CD8-positive, alpha-beta memory T cell (primary cell): ENCODE results near the gene RFTN1. TPM values are rescaled to one million over a fixed set of nuclear protein-coding genes. Genes with fewer than 3 reads are reported as not detected.
A peak's percentile ranks its signal among the peaks of the same experiment; 100 is the strongest.

ENCODE experiments used
- CTCF ChIA-PET: fragments of 350-600 bp; sonication (Branson Sonifier 250); formaldehyde crosslinking; loops from one replicate; lab custom pipeline; 2021; ENCODE audit warnings: antibody characterized with exemption; lab: Charles Lee
- POLR2A ChIA-PET: fragments of 350-600 bp; sonication (Branson Sonifier 250); formaldehyde crosslinking; loops from one replicate; lab custom pipeline; 2021; ENCODE audit warnings: antibody characterized with exemption; lab: Charles Lee
- DNase-seq, 5 donors: peaks; one replicate each; pipeline versions ENCODE4 v3.0.0 to v3.0.0-alpha.2; 2020 to 2022; ENCODE audit warnings: mixed read lengths in 1 of 5
- H3K27ac ChIP-seq: one replicate; pipeline ENCODE4 v1.7.0; 2013; ENCODE audit warnings: low read depth, mild to moderate bottlenecking, low read length, moderate library complexity
- H3K27me3 ChIP-seq: 2 replicates; pipeline ENCODE4 v1.7.0; 2013; ENCODE audit warnings: low read length, mild to moderate bottlenecking; ENCODE audit not compliant: insufficient read depth, poor library complexity, severe bottlenecking
- H3K36me3 ChIP-seq: 2 replicates; pipeline ENCODE4 v1.7.0; 2013; ENCODE audit warnings: mild to moderate bottlenecking, low read length, moderate library complexity; ENCODE audit not compliant: insufficient read depth
- H3K4me1 ChIP-seq: 2 replicates; pipeline ENCODE4 v1.7.0; 2013; ENCODE audit warnings: mild to moderate bottlenecking, low read length, moderate library complexity; ENCODE audit not compliant: insufficient read depth
- H3K4me3 ChIP-seq: 2 replicates; pipeline ENCODE4 v1.7.0; 2013; ENCODE audit warnings: mild to moderate bottlenecking, low read length
- H3K9me3 ChIP-seq: 2 replicates; pipeline ENCODE4 v1.7.0; 2013; ENCODE audit warnings: mild to moderate bottlenecking, low read length
- H3K27ac Mint-ChIP-seq, 8 donors: one replicate each; pipeline ENCODE4 v1.8.0; 2020 to 2021; ENCODE audit warnings: mixed read lengths in 8 of 8, mild to moderate bottlenecking in 6 of 8, inconsistent platforms in 3 of 8, moderate library complexity in 3 of 8
- H3K27me3 Mint-ChIP-seq, 2 donors: one replicate each; pipeline ENCODE4 v1.8.0; 2020 to 2021; ENCODE audit warnings: mixed read lengths in 2 of 2, mild to moderate bottlenecking in 1 of 2, moderate library complexity in 1 of 2
- H3K36me3 Mint-ChIP-seq, 3 donors: one replicate each; pipeline ENCODE4 v1.8.0; 2020 to 2021; ENCODE audit warnings: mixed read lengths in 3 of 3, inconsistent platforms in 1 of 3, mild to moderate bottlenecking in 1 of 3
- H3K4me1 Mint-ChIP-seq, 3 donors: one replicate each; pipeline ENCODE4 v1.8.0; 2020 to 2021; ENCODE audit warnings: mixed read lengths in 3 of 3, inconsistent platforms in 1 of 3, mild to moderate bottlenecking in 1 of 3
- H3K4me3 Mint-ChIP-seq, 7 donors: one replicate each; pipeline ENCODE4 v1.8.0; 2020 to 2021; ENCODE audit warnings: mixed read lengths in 7 of 7, mild to moderate bottlenecking in 6 of 7, moderate library complexity in 4 of 7, inconsistent platforms in 2 of 7
- H3K9me3 Mint-ChIP-seq, 5 donors: one replicate each; pipeline ENCODE4 v1.8.0; 2020 to 2022; ENCODE audit warnings: mixed read lengths in 5 of 5, mild to moderate bottlenecking in 3 of 5, moderate library complexity in 2 of 5, inconsistent platforms in 1 of 5
- polyA plus RNA-seq: library from polyadenylated mRNA; unstranded; fragments of 300-500 nt; fragmentation: Illumina TruSeq; gene quantifications from one replicate; pipeline ENCODE4 v1.2.3, GENCODE V29; 2021
- total RNA-seq, 2 experiments: library from RNA; stranded (reverse); gene quantifications; one replicate each; pipeline ENCODE4 v1.2.3, GENCODE V29; 2021

The RFTN1 gene
- total and polyA plus RNA-seq, 3 experiments from 2014 or later = 87.4 to 126 (median 125) TPM

DNA sequence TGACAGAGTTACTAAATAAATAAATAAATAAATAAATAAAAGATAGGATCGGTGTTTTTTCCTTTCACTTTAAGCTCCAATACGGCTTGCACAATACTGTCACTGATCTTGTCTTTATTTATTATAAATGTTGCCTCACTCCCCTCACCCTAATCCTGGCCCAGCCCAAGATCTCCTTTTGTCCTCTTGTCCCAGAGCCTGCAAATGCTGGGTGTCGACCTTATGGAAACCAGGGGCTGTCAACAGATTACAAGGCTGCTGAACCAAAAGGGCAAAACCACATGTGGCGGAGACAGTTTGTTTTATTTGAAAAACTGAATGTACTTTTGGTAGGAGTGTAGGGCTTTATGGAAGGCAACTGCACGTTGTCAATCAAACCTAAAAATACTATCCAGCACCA is 75.9 kb downstream of the RFTN1 start:
- Histone ChIP-seq H3K36me3 (peaks cover 4% of the 10 kb centered on the region), H3K4me1 (no peaks in the 10 kb centered on the region), H3K9me3 (no peaks in the 10 kb centered on the region), H3K27me3 (no peaks in the 10 kb centered on the region), H3K4me3 (no peak overlapping the region), H3K27ac (no peak overlapping the region)
- peaks cover 18 to 38% (median 28%) of the 10 kb centered on the region in 3 donors for H3K4me1 Mint-ChIP-seq
- H3K27me3 Mint-ChIP-seq = no peaks in the 10 kb centered on the region
- H3K36me3 Mint-ChIP-seq = peaks cover 4 to 19% (median 8%) of the 10 kb centered on the region in 3 donors
- no peak for DNase-seq
- ChIA-PET CTCF (interaction anchor here (1.0 kb wide), 1 partner anchor 71 kb away, joined by 3 read pairs; no protein-coding TSS in a partner anchor), POLR2A (no interaction called here)
- H3K27ac Mint-ChIP-seq = peak overlapping the region in 1 of 8 donors; percentile 33
- no peaks in the 10 kb centered on the region for H3K9me3 Mint-ChIP-seq
- no peak overlapping the region for H3K4me3 Mint-ChIP-seq

DNA sequence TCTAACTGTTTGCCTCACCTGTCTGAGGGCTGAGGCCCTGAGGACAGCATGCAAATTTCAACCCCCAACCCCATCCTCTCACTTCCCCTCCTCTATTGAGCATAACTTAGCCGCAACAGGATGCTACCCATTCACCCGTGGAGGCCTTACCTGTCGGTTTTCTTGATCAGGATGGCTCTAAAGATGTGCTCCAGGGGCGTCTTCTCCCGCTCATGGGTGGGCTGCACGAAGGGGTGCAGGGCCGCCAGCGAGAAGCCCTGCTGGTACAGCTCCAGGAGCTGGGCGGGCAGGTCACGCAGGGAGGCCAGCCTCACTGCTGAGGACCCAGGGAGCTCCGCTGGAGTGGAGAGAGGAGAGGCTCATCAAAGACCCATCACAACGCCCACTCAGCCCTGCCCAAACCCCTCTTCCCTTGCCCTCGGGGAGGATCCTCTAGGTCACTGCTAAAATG is 79.8 kb downstream of the RFTN1 start:
- no peak for DNase-seq
- H3K9me3 Mint-ChIP-seq = no peaks in the 10 kb centered on the region
- no peaks in the 10 kb centered on the region for H3K27me3 ChIP-seq
- no peak overlapping the region for H3K4me3 ChIP-seq
- H3K27ac Mint-ChIP-seq = no peak overlapping the region
- no peaks in the 10 kb centered on the region for H3K4me1 ChIP-seq
- peaks cover 12 to 36% (median 21%) of the 10 kb centered on the region in 3 donors for H3K4me1 Mint-ChIP-seq
- CTCF ChIA-PET = no interaction called here
- POLR2A ChIA-PET = no interaction called here
- H3K36me3 Mint-ChIP-seq = peaks cover 22 to 50% (median 29%) of the 10 kb centered on the region in 3 donors
- H3K27me3 Mint-ChIP-seq = no peaks in the 10 kb centered on the region
- H3K9me3 ChIP-seq = no peaks in the 10 kb centered on the region
- H3K36me3 ChIP-seq = peaks cover 4% of the 10 kb centered on the region
- no peak overlapping the region for H3K27ac ChIP-seq
- H3K4me3 Mint-ChIP-seq = no peak overlapping the region

DNA sequence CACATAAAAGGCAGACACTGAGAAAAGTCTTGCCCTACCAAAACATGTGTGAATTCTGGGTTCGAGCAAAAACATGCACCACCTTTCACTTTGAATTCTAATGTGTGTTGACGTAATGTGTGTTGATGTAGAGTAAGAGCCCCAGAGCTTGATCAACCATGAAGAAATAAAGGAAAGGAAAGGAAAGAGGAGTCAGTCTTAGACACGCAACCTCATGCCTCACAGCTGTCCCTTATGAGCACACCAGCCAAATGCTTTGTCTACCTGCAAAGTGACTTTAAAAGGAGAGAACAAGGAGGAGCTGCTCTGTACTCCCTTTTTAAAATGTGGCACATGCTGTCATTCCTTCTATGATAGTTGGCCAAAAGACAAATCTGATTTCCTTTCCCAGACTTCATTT is 80.8 kb downstream of the RFTN1 start:
- POLR2A ChIA-PET = no interaction called here
- CTCF ChIA-PET = no interaction called here
- Histone ChIP-seq H3K36me3 (peaks cover 4% of the 10 kb centered on the region), H3K27me3 (no peaks in the 10 kb centered on the region), H3K4me1 (no peaks in the 10 kb centered on the region), H3K27ac (no peak overlapping the region), H3K4me3 (no peak overlapping the region), H3K9me3 (no peaks in the 10 kb centered on the region)
- no peaks in the 10 kb centered on the region for H3K9me3 Mint-ChIP-seq
- no peak for DNase-seq
- no peak overlapping the region for H3K4me3 Mint-ChIP-seq
- H3K36me3 Mint-ChIP-seq = peaks cover 22 to 59% (median 29%) of the 10 kb centered on the region in 3 donors
- peak overlapping the region in 2 of 8 donors; percentile 68 to 72 for H3K27ac Mint-ChIP-seq
- H3K27me3 Mint-ChIP-seq = no peaks in the 10 kb centered on the region
- H3K4me1 Mint-ChIP-seq = peaks cover 20 to 43% (median 25%) of the 10 kb centered on the region in 3 donors

DNA sequence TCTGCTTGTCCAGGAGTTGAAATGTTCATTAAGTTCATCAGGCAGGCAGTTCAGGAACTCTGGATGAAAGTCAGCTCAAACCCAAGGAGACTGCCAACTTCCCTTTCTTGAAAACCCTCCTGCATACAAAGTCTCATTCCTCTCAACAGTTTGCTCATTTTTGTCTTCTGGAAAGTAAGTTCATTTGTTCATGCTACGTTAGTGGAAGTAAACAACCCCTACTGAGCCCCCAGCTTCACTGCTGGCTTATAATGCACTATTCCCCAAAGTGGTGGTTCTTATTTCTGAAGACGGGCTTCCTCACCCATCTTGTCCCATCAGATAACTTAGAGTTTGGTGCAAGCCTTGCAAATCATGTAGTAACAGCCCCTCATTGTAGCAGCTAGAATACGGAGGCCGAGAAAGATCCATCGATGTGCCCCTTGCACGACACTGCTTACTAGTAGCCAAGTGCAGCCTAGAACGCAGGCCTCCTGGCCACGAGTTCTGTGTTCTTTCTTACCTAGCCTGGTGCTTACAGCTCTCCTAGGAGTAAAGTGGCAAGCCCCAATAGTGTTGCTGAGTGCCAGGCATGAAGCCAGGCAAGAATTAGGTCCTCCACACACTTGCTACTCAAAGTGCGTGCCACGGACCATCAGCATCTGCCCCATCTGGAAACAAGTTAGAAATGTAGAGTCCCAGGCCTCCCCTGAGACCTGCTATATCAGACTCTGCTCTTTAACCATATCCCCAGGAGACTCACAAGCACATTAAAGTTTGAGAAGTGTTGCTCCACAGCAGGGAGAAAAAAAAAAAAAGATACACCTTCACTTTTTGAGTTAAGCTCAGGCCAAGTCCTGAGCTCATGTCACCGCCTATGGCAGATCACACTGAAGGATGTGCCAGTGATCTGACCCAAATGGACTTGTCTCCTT is 82.5 kb downstream of the RFTN1 start:
- Mint-ChIP-seq H3K27ac (peak overlapping the region in 3 of 8 donors; percentile 25 to 87 (median 59)), H3K4me1 (peaks cover 25 to 58% (median 38%) of the 10 kb centered on the region in 3 donors), H3K36me3 (peaks cover 27 to 69% (median 37%) of the 10 kb centered on the region in 3 donors), H3K9me3 (no peaks in the 10 kb centered on the region), H3K27me3 (no peaks in the 10 kb centered on the region), H3K4me3 (no peak overlapping the region)
- no peak for DNase-seq
- Histone ChIP-seq H3K27me3 (no peaks in the 10 kb centered on the region), H3K4me3 (no peak overlapping the region), H3K27ac (no peak overlapping the region), H3K4me1 (no peaks in the 10 kb centered on the region), H3K9me3 (no peaks in the 10 kb centered on the region), H3K36me3 (peaks cover 4% of the 10 kb centered on the region)
- POLR2A ChIA-PET = no interaction called here
- CTCF ChIA-PET = no interaction called here

DNA sequence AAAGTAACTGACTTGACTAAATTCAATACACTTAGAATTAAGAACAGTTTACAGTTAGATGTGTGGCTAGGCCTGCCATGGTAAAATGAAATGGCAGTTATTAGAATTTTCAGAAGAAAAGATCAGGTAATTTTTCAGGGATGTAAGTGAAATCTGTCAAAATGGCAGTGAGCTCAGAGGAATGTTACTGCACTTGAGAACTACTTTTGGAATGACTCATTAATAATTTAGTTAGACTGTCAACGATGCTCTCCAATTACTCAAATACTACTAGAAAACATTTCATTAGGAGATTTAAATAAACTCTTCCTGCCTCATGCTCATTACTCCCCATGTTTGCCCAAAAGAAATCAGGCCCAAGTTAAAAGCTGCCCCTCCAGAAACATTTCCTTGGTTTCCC is 84.4 kb downstream of the RFTN1 start:
- ChIA-PET POLR2A (no interaction called here), CTCF (no interaction called here)
- peaks cover 31 to 76% (median 37%) of the 10 kb centered on the region in 3 donors for H3K36me3 Mint-ChIP-seq
- peak overlapping the region in 3 of 8 donors; percentile 0 to 28 (median 11) for H3K27ac Mint-ChIP-seq
- peaks cover 4% of the 10 kb centered on the region for H3K36me3 ChIP-seq
- H3K27ac ChIP-seq = no peak overlapping the region
- H3K4me1 Mint-ChIP-seq = peaks cover 26 to 71% (median 52%) of the 10 kb centered on the region in 3 donors
- no peaks in the 10 kb centered on the region for H3K9me3 ChIP-seq
- no peak for DNase-seq
- no peaks in the 10 kb centered on the region for H3K9me3 Mint-ChIP-seq
- H3K4me3 Mint-ChIP-seq = no peak overlapping the region
- no peak overlapping the region for H3K4me3 ChIP-seq
- no peaks in the 10 kb centered on the region for H3K27me3 Mint-ChIP-seq
- no peaks in the 10 kb centered on the region for H3K4me1 ChIP-seq
- H3K27me3 ChIP-seq = no peaks in the 10 kb centered on the region

DNA sequence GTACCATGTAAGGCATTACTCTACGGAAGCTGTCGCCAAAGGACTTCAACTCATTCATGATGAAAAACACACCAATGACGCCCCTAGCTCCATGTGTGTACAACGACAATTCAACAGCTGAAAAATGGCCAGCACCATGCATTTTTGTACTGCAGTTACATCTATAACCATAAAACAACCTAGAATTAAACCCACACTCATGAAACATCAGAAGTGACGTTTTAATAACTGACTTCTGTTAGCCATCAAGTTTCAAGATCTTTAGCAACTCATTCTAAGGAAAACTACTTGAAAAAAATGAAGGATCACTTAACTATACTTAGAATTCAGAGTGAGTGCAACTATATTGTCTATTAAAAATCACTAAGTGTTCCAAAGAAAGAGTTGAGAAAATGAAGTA is 84.9 kb downstream of the RFTN1 start:
- H3K27ac Mint-ChIP-seq = peak overlapping the region in 1 of 8 donors; percentile 8
- no peaks in the 10 kb centered on the region for H3K27me3 ChIP-seq
- peaks cover 4% of the 10 kb centered on the region for H3K36me3 ChIP-seq
- no peaks in the 10 kb centered on the region for H3K4me1 ChIP-seq
- peaks cover 27 to 74% (median 52%) of the 10 kb centered on the region in 3 donors for H3K4me1 Mint-ChIP-seq
- H3K4me3 Mint-ChIP-seq = no peak overlapping the region
- POLR2A ChIA-PET = no interaction called here
- no peak overlapping the region for H3K4me3 ChIP-seq
- no peaks in the 10 kb centered on the region for H3K27me3 Mint-ChIP-seq
- CTCF ChIA-PET = no interaction called here
- no peak for DNase-seq
- H3K27ac ChIP-seq = no peak overlapping the region
- no peaks in the 10 kb centered on the region for H3K9me3 ChIP-seq
- no peaks in the 10 kb centered on the region for H3K9me3 Mint-ChIP-seq
- H3K36me3 Mint-ChIP-seq = peaks cover 31 to 71% (median 37%) of the 10 kb centered on the region in 3 donors

DNA sequence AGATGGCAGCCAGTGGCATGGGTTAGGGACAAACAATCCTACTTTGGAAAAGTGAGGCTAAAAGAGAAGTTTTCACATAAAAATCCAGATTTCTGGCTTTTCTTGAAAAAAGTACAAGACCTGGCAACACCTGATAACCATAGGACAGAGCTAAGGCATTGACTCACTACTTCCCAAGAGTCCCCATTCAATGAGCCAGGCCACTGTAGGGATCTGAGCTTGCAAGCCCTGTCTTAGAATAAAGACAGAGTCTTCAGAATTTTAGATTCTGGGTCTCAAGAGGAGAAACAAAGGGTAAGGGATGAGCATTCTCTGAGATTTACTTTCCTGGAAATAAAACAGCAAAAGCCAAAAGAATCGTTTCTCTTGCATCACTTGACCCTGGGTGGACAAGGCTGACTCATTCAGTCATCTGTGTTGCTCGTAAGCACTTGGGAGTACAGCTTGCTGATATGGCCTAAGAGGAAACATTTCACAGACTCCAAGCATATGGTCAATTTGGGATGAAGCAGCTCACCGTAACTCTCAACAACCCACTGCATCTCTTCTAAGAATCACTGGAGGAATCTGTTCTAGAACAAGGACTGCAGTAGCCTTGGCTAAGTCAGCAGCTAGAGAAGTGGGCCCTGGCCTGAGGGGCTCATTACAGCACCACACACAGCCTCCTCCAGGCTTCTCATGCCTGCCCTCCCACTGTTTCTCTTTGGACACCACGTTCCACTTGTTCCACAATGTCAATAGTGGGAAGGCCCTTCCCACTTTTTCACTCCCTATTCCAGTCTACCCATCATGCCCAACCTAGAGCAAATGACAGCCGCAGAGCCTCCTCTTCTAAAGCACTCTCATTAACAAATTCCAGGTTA is 86.2 kb downstream of the RFTN1 start:
- H3K4me3 Mint-ChIP-seq = no peak overlapping the region
- Histone ChIP-seq H3K4me3 (no peak overlapping the region), H3K27me3 (no peaks in the 10 kb centered on the region), H3K4me1 (no peaks in the 10 kb centered on the region), H3K9me3 (no peaks in the 10 kb centered on the region), H3K27ac (no peak overlapping the region), H3K36me3 (no peaks in the 10 kb centered on the region)
- H3K27ac Mint-ChIP-seq = peak overlapping the region in 3 of 8 donors; percentile 15 to 59 (median 51)
- H3K36me3 Mint-ChIP-seq = peaks cover 26 to 60% (median 29%) of the 10 kb centered on the region in 3 donors
- H3K27me3 Mint-ChIP-seq = no peaks in the 10 kb centered on the region
- POLR2A ChIA-PET = no interaction called here
- H3K9me3 Mint-ChIP-seq = no peaks in the 10 kb centered on the region
- peaks cover 28 to 78% (median 52%) of the 10 kb centered on the region in 3 donors for H3K4me1 Mint-ChIP-seq
- CTCF ChIA-PET = no interaction called here
- DNase-seq = no peak
